H9 (cell line): ENCODE data around the gene SESN2. TPM values are rescaled to one million over a fixed set of nuclear protein-coding genes. Genes with fewer than 3 reads are reported as not detected.

ENCODE experiments used
- DNase-seq: peaks from one replicate; pipeline ENCODE4 v3.0.0-alpha.2; 2017
- H2AFZ ChIP-seq: one replicate; pipeline ENCODE4 v1.6.1; 2013; ENCODE audit warnings: mild to moderate bottlenecking, low read length, control low read depth, moderate library complexity
- H2AK5ac ChIP-seq: 2 replicates; pipeline ENCODE4 v1.6.1; 2013; ENCODE audit warnings: low read length, control low read depth, mixed read lengths; ENCODE audit not compliant: insufficient read length
- H2BK120ac ChIP-seq: one replicate; pipeline ENCODE4 v1.6.1; 2013; ENCODE audit warnings: low read depth, mild to moderate bottlenecking, low read length, control low read depth, inconsistent platforms; ENCODE audit not compliant: poor library complexity, severe bottlenecking
- H2BK12ac ChIP-seq: 2 replicates; pipeline ENCODE4 v1.6.1; 2013; ENCODE audit warnings: low read length, control low read depth, mixed read lengths, low read depth; ENCODE audit not compliant: insufficient read length
- H2BK15ac ChIP-seq: 2 replicates; pipeline ENCODE4 v1.6.1; 2013; ENCODE audit warnings: low read depth, low read length, control low read depth
- H2BK20ac ChIP-seq: one replicate; pipeline ENCODE4 v1.6.1; 2013; ENCODE audit warnings: low read depth, mild to moderate bottlenecking, low read length, control low read depth, inconsistent platforms; ENCODE audit not compliant: poor library complexity, severe bottlenecking
- H2BK5ac ChIP-seq: 2 replicates; pipeline ENCODE4 v1.6.1; 2013; ENCODE audit warnings: low read length, control low read depth, mixed read lengths; ENCODE audit not compliant: insufficient read length
- H3K14ac ChIP-seq: 2 replicates; pipeline ENCODE4 v1.6.1; 2013; ENCODE audit warnings: low read length, control low read depth; ENCODE audit not compliant: insufficient read depth
- H3K18ac ChIP-seq: 2 replicates; pipeline ENCODE4 v1.6.1; 2013; ENCODE audit warnings: low read depth, mild to moderate bottlenecking, mixed read lengths, low read length, control low read depth; ENCODE audit not compliant: insufficient read length
- H3K23ac ChIP-seq: 2 replicates; pipeline ENCODE4 v1.6.1; 2013; ENCODE audit warnings: low read length, control low read depth, mixed read lengths, low read depth; ENCODE audit not compliant: insufficient read length
- H3K23me2 ChIP-seq: 2 replicates; pipeline ENCODE4 v1.6.1; 2013; ENCODE audit warnings: low read depth, mild to moderate bottlenecking, mixed read lengths, low read length, control low read depth; ENCODE audit not compliant: insufficient read length, poor library complexity, severe bottlenecking
- H3K27ac ChIP-seq: 2 replicates; pipeline ENCODE4 v1.5.1; 2013; ENCODE audit warnings: low read length, control low read depth, mixed read lengths, low read depth; ENCODE audit not compliant: insufficient read length
- H3K27me3 ChIP-seq: 2 replicates; pipeline ENCODE4 v1.6.1; 2013; ENCODE audit warnings: low read length, control low read depth, inconsistent platforms; ENCODE audit not compliant: insufficient read depth
- H3K4ac ChIP-seq: 2 replicates; pipeline ENCODE4 v1.6.1; 2013; ENCODE audit warnings: low read depth, mild to moderate bottlenecking, control low read depth, inconsistent platforms, low read length, moderate library complexity
- H3K4me1 ChIP-seq: 2 replicates; pipeline ENCODE4 v1.6.1; 2013; ENCODE audit warnings: low read length, control low read depth, inconsistent platforms; ENCODE audit not compliant: insufficient read depth
- H3K4me2 ChIP-seq: 2 replicates; pipeline ENCODE4 v1.6.1; 2013; ENCODE audit warnings: low read length, control low read depth, mixed read lengths; ENCODE audit not compliant: insufficient read length, insufficient read depth
- H3K56ac ChIP-seq: 2 replicates; pipeline ENCODE4 v1.6.1; 2013; ENCODE audit warnings: low read depth, mild to moderate bottlenecking, mixed read lengths, low read length, control low read depth; ENCODE audit not compliant: insufficient read length
- H3K79me1 ChIP-seq: 2 replicates; pipeline ENCODE4 v1.6.1; 2013; ENCODE audit warnings: low read depth, mild to moderate bottlenecking, moderate library complexity, low read length, control low read depth, inconsistent platforms; ENCODE audit not compliant: insufficient read depth, poor library complexity, severe bottlenecking
- H3K79me2 ChIP-seq: 2 replicates; pipeline ENCODE4 v1.6.1; 2013; ENCODE audit warnings: low read length, control low read depth, inconsistent platforms; ENCODE audit not compliant: insufficient read depth
- H3K9ac ChIP-seq: 2 replicates; pipeline ENCODE4 v1.6.1; 2013; ENCODE audit warnings: low read length, control low read depth, mixed read lengths; ENCODE audit not compliant: insufficient read length; ENCODE audit errors: extremely low read depth
- H3K9me3 ChIP-seq: one replicate; pipeline ENCODE4 v1.6.1; 2013; ENCODE audit warnings: low read depth, low read length, inconsistent platforms; ENCODE audit not compliant: control insufficient read depth
- H3T11ph ChIP-seq: one replicate; pipeline ENCODE4 v1.6.1; 2013; ENCODE audit warnings: mild to moderate bottlenecking, low read length, control low read depth, inconsistent platforms
- H4K20me1 ChIP-seq: one replicate; pipeline ENCODE4 v1.6.1; 2013; ENCODE audit not compliant: control insufficient read depth, insufficient read length, insufficient read depth
- H4K5ac ChIP-seq: 2 replicates; pipeline ENCODE4 v1.6.1; 2013; ENCODE audit warnings: low read depth, mild to moderate bottlenecking, mixed read lengths, low read length, control low read depth; ENCODE audit not compliant: insufficient read length
- H4K8ac ChIP-seq: replicated peaks from 2 replicates; pipeline ENCODE4 v1.6.1; 2013; ENCODE audit warnings: low read length, control low read depth, mixed read lengths, low read depth; ENCODE audit not compliant: insufficient read length
- H4K91ac ChIP-seq: 2 replicates; pipeline ENCODE4 v1.6.1; 2013; ENCODE audit warnings: low read depth, mild to moderate bottlenecking, moderate library complexity, mixed read lengths, low read length, control low read depth; ENCODE audit not compliant: insufficient read length
- H3K27ac Mint-ChIP-seq, 3 experiments: 2 replicates in 2 of 3; 3 replicates in 1 of 3; pipeline ENCODE4 v1.8.0; 2020 to 2021; ENCODE audit warnings: mixed read lengths in 3 of 3, mild to moderate bottlenecking in 1 of 3, moderate library complexity in 1 of 3
- H3K27me3 Mint-ChIP-seq: 2 replicates; pipeline ENCODE4 v1.8.0; 2021; ENCODE audit warnings: low read depth, mild to moderate bottlenecking, moderate library complexity, mixed read lengths
- H3K36me3 Mint-ChIP-seq, 3 experiments: 2 replicates in 2 of 3; 3 replicates in 1 of 3; pipeline ENCODE4 v1.8.0; 2020 to 2021; ENCODE audit warnings: low read depth in 3 of 3, mixed read lengths in 3 of 3; ENCODE audit not compliant: insufficient read depth in 1 of 3
- H3K4me1 Mint-ChIP-seq, 2 experiments: 2 replicates each; pipeline ENCODE4 v1.8.0; 2020; ENCODE audit warnings: mixed read lengths in 2 of 2
- H3K4me3 Mint-ChIP-seq, 2 experiments: 2 replicates in 1 of 2; 3 replicates in 1 of 2; pipeline ENCODE4 v1.8.0; 2020 to 2021; ENCODE audit warnings: mild to moderate bottlenecking in 2 of 2, mixed read lengths in 2 of 2, moderate library complexity in 1 of 2
- H3K9me3 Mint-ChIP-seq, 2 experiments: 2 replicates in 1 of 2; 3 replicates in 1 of 2; pipeline ENCODE4 v1.8.0; 2020; ENCODE audit warnings: mild to moderate bottlenecking in 2 of 2, mixed read lengths in 2 of 2, moderate library complexity in 1 of 2
- WGBS: extraction: QIAGEN DNeasy Blood & Tissue Kit; methylation state at CpG from one replicate; pipeline ENCODE4 v1.1.7; 2013; ENCODE audit warnings: missing lambda C conversion rate, low lambda C conversion rate, mixed read lengths; ENCODE audit not compliant: insufficient read length; ENCODE audit errors: extremely low coverage; 5-methylcytosine and 5-hydroxymethylcytosine counted together
- total RNA-seq: library from RNA; stranded (reverse); gene quantifications from 2 replicates; pipeline ENCODE4 v1.2.1, GENCODE V29; 2021
- TF ChIP-seq, protein P1 (sequence below): fragments of 200-600 bp; sonication (generic); conservative IDR thresholded peaks from 3 replicates; pipeline ENCODE4 v1.8.0; 2021; ENCODE audit warnings: antibody characterized with exemption, mild to moderate bottlenecking

Gene SESN2
- total RNA-seq, 1 experiment from 2014 or later: 24.6 TPM

GRCh38 chr1:28306301-28306949 lies 47.1 kb downstream of the SESN2 start:
- DNase-seq: no peak

More at GRCh38 chr1:28306301-28306949, 47.1 kb downstream of the SESN2 start:
- H4K8ac ChIP-seq: no peak overlapping the region
- H2BK120ac ChIP-seq: no peak overlapping the region
- no peaks in the 10 kb centered on the region for H3K23me2 ChIP-seq
- H4K91ac ChIP-seq: no peak overlapping the region
- Mint-ChIP-seq H3K9me3 (no peaks in the 10 kb centered on the region), H3K27me3 (no peaks in the 10 kb centered on the region), H3K4me3 (no peak overlapping the region), H3K36me3 (no peaks in the 10 kb centered on the region), H3K27ac (0 out of 7 replicates have a peak overlapping the region, but pooled peaks of 1 of the 3 experiments have one; percentile 13), H3K4me1 (no peaks in the 10 kb centered on the region)
- H2AK5ac ChIP-seq: no peak overlapping the region
- H2BK15ac ChIP-seq: no peak overlapping the region
- H3K56ac ChIP-seq: no peak overlapping the region
- no peak overlapping the region for H4K5ac ChIP-seq
- no peak overlapping the region for H3K27ac ChIP-seq
- no peak overlapping the region for H3K4me2 ChIP-seq
- no peak overlapping the region for H3K18ac ChIP-seq
- H3T11ph ChIP-seq: no peak overlapping the region
- H3K4me1 ChIP-seq: no peaks in the 10 kb centered on the region
- no peak overlapping the region for H2BK12ac ChIP-seq
- H3K79me2 ChIP-seq: no peaks in the 10 kb centered on the region
- no CpG with 5 or more reads among the region's 2 CpGs for WGBS
- no peak overlapping the region for H3K9ac ChIP-seq
- no peak overlapping the region for H3K4ac ChIP-seq
- no peaks in the 10 kb centered on the region for H3K9me3 ChIP-seq
- no peak overlapping the region for H2BK20ac ChIP-seq
- no peak overlapping the region for H3K14ac ChIP-seq
- H2AFZ ChIP-seq: peak overlapping the region; percentile 57
- TF ChIP-seq, protein P1, sequence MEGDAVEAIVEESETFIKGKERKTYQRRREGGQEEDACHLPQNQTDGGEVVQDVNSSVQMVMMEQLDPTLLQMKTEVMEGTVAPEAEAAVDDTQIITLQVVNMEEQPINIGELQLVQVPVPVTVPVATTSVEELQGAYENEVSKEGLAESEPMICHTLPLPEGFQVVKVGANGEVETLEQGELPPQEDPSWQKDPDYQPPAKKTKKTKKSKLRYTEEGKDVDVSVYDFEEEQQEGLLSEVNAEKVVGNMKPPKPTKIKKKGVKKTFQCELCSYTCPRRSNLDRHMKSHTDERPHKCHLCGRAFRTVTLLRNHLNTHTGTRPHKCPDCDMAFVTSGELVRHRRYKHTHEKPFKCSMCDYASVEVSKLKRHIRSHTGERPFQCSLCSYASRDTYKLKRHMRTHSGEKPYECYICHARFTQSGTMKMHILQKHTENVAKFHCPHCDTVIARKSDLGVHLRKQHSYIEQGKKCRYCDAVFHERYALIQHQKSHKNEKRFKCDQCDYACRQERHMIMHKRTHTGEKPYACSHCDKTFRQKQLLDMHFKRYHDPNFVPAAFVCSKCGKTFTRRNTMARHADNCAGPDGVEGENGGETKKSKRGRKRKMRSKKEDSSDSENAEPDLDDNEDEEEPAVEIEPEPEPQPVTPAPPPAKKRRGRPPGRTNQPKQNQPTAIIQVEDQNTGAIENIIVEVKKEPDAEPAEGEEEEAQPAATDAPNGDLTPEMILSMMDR: no peak
- H3K23ac ChIP-seq: no peak overlapping the region
- H3K79me1 ChIP-seq: no peaks in the 10 kb centered on the region
- no peaks in the 10 kb centered on the region for H4K20me1 ChIP-seq
- H2BK5ac ChIP-seq: no peak overlapping the region
- H3K27me3 ChIP-seq: no peaks in the 10 kb centered on the region
